ENCODE results near the gene CRY2. TPM values are rescaled to one million over a fixed set of nuclear protein-coding genes. Genes with fewer than 3 reads are reported as not detected.

CRY2 gene
- 70.9 TPM for total RNA-seq

GRCh38 chr11:45846974-45847910 lies at the start of gene CRY2:
Gene CRY2 (plus strand): TSS chr11:45847475. CDS start chr11:45847491, 16 bp downstream.
- Histone ChIP-seq H3K4me1 (ENCODE audit: insufficient read depth, low read length) (peaks cover 44% of the 10 kb centered on the region), H3K9me3 (ENCODE audit: low read depth, low read length) (no peaks in the 10 kb centered on the region), H3K4me3 (ENCODE audit: low read length) (peak within 1 kb of the TSS; percentile 85), H3K27me3 (ENCODE audit: insufficient read depth, low read length) (no peaks in the 10 kb centered on the region)

GRCh38 chr11:45798793-45799441 lies 48.4 kb upstream of the CRY2 start:
- Histone ChIP-seq H3K4me1 (ENCODE audit: insufficient read depth, low read length) (peaks cover 3% of the 10 kb centered on the region), H3K9me3 (ENCODE audit: low read depth, low read length) (no peaks in the 10 kb centered on the region), H3K4me3 (ENCODE audit: low read length) (no peak overlapping the region), H3K27me3 (ENCODE audit: insufficient read depth, low read length) (no peaks in the 10 kb centered on the region)

- Histone ChIP-seq H3K4me1 (ENCODE audit: insufficient read depth, low read length) (peaks cover 6% of the 10 kb centered on the region), H3K27me3 (ENCODE audit: insufficient read depth, low read length) (no peaks in the 10 kb centered on the region), H3K4me3 (ENCODE audit: low read length) (no peak overlapping the region), H3K9me3 (ENCODE audit: low read depth, low read length) (no peaks in the 10 kb centered on the region)
Observed at GRCh38 chr11:45799562-45799961, 47.7 kb upstream of the CRY2 start.

GRCh38 chr11:45800261-45800660 lies 47.0 kb upstream of the CRY2 start:
- H3K27me3 ChIP-seq (ENCODE audit: insufficient read depth, low read length): no peaks in the 10 kb centered on the region
- H3K9me3 ChIP-seq (ENCODE audit: low read depth, low read length): no peaks in the 10 kb centered on the region
- H3K4me3 ChIP-seq (ENCODE audit: low read length): no peak overlapping the region
- peaks cover 6% of the 10 kb centered on the region for H3K4me1 ChIP-seq (ENCODE audit: insufficient read depth, low read length)

- no peaks in the 10 kb centered on the region for H3K9me3 ChIP-seq (ENCODE audit: low read depth, low read length)
- peaks cover 21% of the 10 kb centered on the region for H3K4me1 ChIP-seq (ENCODE audit: insufficient read depth, low read length)
- H3K27me3 ChIP-seq (ENCODE audit: insufficient read depth, low read length): no peaks in the 10 kb centered on the region
Observed at GRCh38 chr11:45801723-45802315, 45.5 kb upstream of the CRY2 start.

GRCh38 chr11:45802531-45803317 lies 44.6 kb upstream of the CRY2 start:
- H3K4me3 ChIP-seq (ENCODE audit: low read length): no peak overlapping the region
- no peaks in the 10 kb centered on the region for H3K9me3 ChIP-seq (ENCODE audit: low read depth, low read length)

More at GRCh38 chr11:45801723-45802315, 45.5 kb upstream of the CRY2 start:
- no peak overlapping the region for H3K4me3 ChIP-seq (ENCODE audit: low read length)

GRCh38 chr11:45803971-45804760 lies 43.1 kb upstream of the CRY2 start:
- H3K4me3 ChIP-seq (ENCODE audit: low read length): peak overlapping the region; percentile 75
- no peaks in the 10 kb centered on the region for H3K9me3 ChIP-seq (ENCODE audit: low read depth, low read length)
- peaks cover 33% of the 10 kb centered on the region for H3K4me1 ChIP-seq (ENCODE audit: insufficient read depth, low read length)

More at GRCh38 chr11:45802531-45803317, 44.6 kb upstream of the CRY2 start:
- Histone ChIP-seq H3K4me1 (ENCODE audit: insufficient read depth, low read length) (peaks cover 30% of the 10 kb centered on the region), H3K27me3 (ENCODE audit: insufficient read depth, low read length) (no peaks in the 10 kb centered on the region)

GRCh38 chr11:45804761-45805304 lies 42.4 kb upstream of the CRY2 start, which contains the start of gene SLC35C1:
Gene SLC35C1 (plus strand): TSS chr11:45805149. CDS start chr11:45805802, 653 bp downstream.
- peaks cover 38% of the 10 kb centered on the region for H3K4me1 ChIP-seq (ENCODE audit: insufficient read depth, low read length)
- H3K9me3 ChIP-seq (ENCODE audit: low read depth, low read length): no peaks in the 10 kb centered on the region
- peak within 1 kb of the TSS; percentile 75 for H3K4me3 ChIP-seq (ENCODE audit: low read length)
- no peaks in the 10 kb centered on the region for H3K27me3 ChIP-seq (ENCODE audit: insufficient read depth, low read length)

More at GRCh38 chr11:45803971-45804760, 43.1 kb upstream of the CRY2 start:
- H3K27me3 ChIP-seq (ENCODE audit: insufficient read depth, low read length): no peaks in the 10 kb centered on the region

- H3K4me1 ChIP-seq (ENCODE audit: insufficient read depth, low read length): peaks cover 38% of the 10 kb centered on the region
- no peaks in the 10 kb centered on the region for H3K9me3 ChIP-seq (ENCODE audit: low read depth, low read length)
Observed at GRCh38 chr11:45805305-45806071, 41.8 kb upstream of the CRY2 start.

GRCh38 chr11:45806072-45806933 lies 41.0 kb upstream of the CRY2 start:
- H3K27me3 ChIP-seq (ENCODE audit: insufficient read depth, low read length): no peaks in the 10 kb centered on the region
- no peaks in the 10 kb centered on the region for H3K9me3 ChIP-seq (ENCODE audit: low read depth, low read length)
- H3K4me1 ChIP-seq (ENCODE audit: insufficient read depth, low read length): peaks cover 38% of the 10 kb centered on the region
- no peak overlapping the region for H3K4me3 ChIP-seq (ENCODE audit: low read length)

More at GRCh38 chr11:45805305-45806071, 41.8 kb upstream of the CRY2 start:
- peak overlapping the region; percentile 75 for H3K4me3 ChIP-seq (ENCODE audit: low read length)
- H3K27me3 ChIP-seq (ENCODE audit: insufficient read depth, low read length): no peaks in the 10 kb centered on the region

GRCh38 chr11:45806937-45807791 lies 40.1 kb upstream of the CRY2 start:
- Histone ChIP-seq H3K4me3 (ENCODE audit: low read length) (no peak overlapping the region), H3K4me1 (ENCODE audit: insufficient read depth, low read length) (peaks cover 38% of the 10 kb centered on the region), H3K27me3 (ENCODE audit: insufficient read depth, low read length) (no peaks in the 10 kb centered on the region), H3K9me3 (ENCODE audit: low read depth, low read length) (no peaks in the 10 kb centered on the region)

All from mononuclear cell (primary cell).